HepG2 (cell line): ENCODE data around the gene PMFBP1. TPM values are rescaled to one million over a fixed set of nuclear protein-coding genes. Genes with fewer than 3 reads are reported as not detected.

Experiments used
- HOXA9 ChIP-seq: sonication (generic); formaldehyde crosslinking; IDR thresholded peaks from 2 replicates; pipeline ENCODE4 v1.8.1; 2022; ENCODE audit warnings: missing genetic modification reagents, mild to moderate bottlenecking, moderate library complexity, borderline replicate concordance
- MBD4 ChIP-seq: IDR thresholded peaks from 2 replicates; pipeline ENCODE4 v1.6.1; 2012; ENCODE audit warnings: low read length, inconsistent platforms, borderline replicate concordance
- MEIS2 ChIP-seq: sonication (generic); formaldehyde crosslinking; IDR thresholded peaks from 2 replicates; pipeline ENCODE4 v1.9.0; 2021; ENCODE audit warnings: mild to moderate bottlenecking, missing genetic modification reagents
- NFAT5 ChIP-seq: sonication (generic); formaldehyde crosslinking; IDR thresholded peaks from 2 replicates; pipeline ENCODE4 v1.4.0; 2020; ENCODE audit warnings: missing genetic modification reagents
- TBL1XR1 ChIP-seq: fragments of 150-350 bp; IDR thresholded peaks from 2 replicates; pipeline ENCODE4 v1.6.1; 2014; ENCODE audit warnings: borderline replicate concordance, low read length; ENCODE audit not compliant: partially characterized antibody
- ZBTB37 ChIP-seq: sonication (generic); formaldehyde crosslinking; IDR thresholded peaks from 2 replicates; pipeline ENCODE4 v1.4.0; 2020; ENCODE audit warnings: mild to moderate bottlenecking, missing genetic modification reagents
- ZNF407 ChIP-seq: sonication (generic); formaldehyde crosslinking; IDR thresholded peaks from one replicate; pipeline ENCODE4 v1.5.1; 2020; ENCODE audit warnings: mild to moderate bottlenecking, missing genetic modification reagents; ENCODE audit errors: not compliant biosample characterization
- polyA plus RNA-seq, 8 experiments: library from polyadenylated mRNA; depleted of rRNA in 3 of 8; stranded (reverse) in 7 of 8; unstranded in 1 of 8; fragments of >200 nt; fragmentation: Illumina TruSeq in 4 of 8; extraction: Trizol in 4 of 8; gene quantifications; 2 replicates each; pipeline versions ENCODE4 v1.2.1 to v1.2.3, GENCODE V29; 2011 to 2016; ENCODE audit warnings: low read depth in 4 of 8, missing spikeins in 1 of 8, mixed read lengths in 1 of 8; ENCODE audit not compliant: insufficient read depth in 1 of 8
- total RNA-seq, 5 experiments: library from RNA; depleted of rRNA; stranded (reverse); fragments of >200 nt; fragmentation: Illumina TruSeq; extraction: Trizol; gene quantifications; 2 replicates each; pipeline ENCODE4 v1.2.3, GENCODE V29; 2016; ENCODE audit warnings: low read depth in 1 of 5
- TF ChIP-seq, protein P1 (sequence below): sonication (generic); formaldehyde crosslinking; IDR thresholded peaks from 2 replicates; pipeline ENCODE4 v1.5.0; 2020; ENCODE audit warnings: missing genetic modification reagents, mild to moderate bottlenecking, borderline replicate concordance

The PMFBP1 gene
- total and polyA plus RNA-seq, 2 of the 13 experiments (the other 11 are each of a cell fraction or from before 2014, with no cell fraction given), result 1.9 to 3.8 TPM

DNA sequence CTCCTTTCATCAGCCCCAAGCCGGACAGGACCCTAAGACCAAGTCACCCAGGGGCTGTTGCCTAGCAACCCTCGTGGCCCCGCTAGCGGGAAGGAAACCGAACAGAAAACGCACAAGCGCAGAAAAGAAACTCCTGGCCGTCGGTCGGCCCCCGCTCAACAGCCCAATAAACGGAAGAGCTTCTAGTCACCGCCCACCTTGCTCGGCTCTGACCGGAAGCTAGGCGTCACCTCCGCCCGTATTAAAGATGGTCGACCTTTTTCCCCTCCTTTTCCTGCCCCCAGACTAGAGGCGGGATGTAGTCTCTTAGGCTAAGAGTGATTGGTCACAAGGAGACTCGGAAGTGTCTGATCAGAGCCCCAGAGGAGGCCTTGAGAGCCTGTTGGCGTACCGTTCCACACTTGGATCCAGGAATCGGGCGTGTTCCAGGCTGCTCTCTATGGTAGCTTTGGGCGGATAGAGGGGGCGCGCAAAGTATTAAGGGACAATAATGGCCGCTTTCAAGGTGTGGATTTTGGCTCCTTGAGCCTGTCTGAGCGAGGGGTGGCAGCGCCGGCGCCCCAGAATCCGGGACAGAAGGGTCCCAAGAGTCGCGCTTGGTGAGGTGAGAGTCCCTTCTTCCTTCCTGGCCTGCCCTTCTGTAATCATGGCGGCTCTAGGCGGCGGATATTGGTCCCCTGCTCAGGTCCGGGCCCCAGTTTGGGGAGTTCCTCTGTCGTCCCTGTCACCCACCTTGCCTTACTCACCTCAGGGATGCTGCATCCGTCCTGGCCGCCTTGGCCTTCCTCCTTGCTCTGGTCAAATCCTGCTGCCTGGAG, 78.3 kb downstream of the PMFBP1 start, which contains the start of the genes DHX38 and TXNL4B (continued):
- TF ChIP-seq, protein P1, sequence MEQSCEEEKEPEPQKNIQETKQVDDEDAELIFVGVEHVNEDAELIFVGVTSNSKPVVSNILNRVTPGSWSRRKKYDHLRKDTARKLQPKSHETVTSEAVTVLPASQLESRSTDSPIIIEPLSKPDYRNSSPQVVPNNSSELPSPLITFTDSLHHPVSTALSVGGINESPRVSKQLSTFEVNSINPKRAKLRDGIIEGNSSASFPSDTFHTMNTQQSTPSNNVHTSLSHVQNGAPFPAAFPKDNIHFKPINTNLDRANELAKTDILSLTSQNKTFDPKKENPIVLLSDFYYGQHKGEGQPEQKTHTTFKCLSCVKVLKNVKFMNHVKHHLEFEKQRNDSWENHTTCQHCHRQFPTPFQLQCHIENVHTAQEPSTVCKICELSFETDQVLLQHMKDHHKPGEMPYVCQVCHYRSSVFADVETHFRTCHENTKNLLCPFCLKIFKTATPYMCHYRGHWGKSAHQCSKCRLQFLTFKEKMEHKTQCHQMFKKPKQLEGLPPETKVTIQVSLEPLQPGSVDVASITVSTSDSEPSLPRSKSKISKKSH (CRISPR knock-in tag), result peak; percentile 57
- no peak; the same call in 1 of the 2 replicates for TF ChIP-seq ZBTB37 (CRISPR knock-in tag)
- peak; percentile 93 for TF ChIP-seq ZNF407
- TF ChIP-seq MBD4, result no peak
- TF ChIP-seq MEIS2, result peak; percentile 20; the same call in 1 of the 2 replicates
- TF ChIP-seq NFAT5 (CRISPR knock-in tag), result 0 out of 2 replicates have a peak, but pooled peaks have one; percentile 28
- no peak for TF ChIP-seq HOXA9 (CRISPR knock-in tag)
- TF ChIP-seq TBL1XR1, result peak; percentile 22
